Measurements from ENCODE around the gene COL4A2.

COL4A2 gene

DNA sequence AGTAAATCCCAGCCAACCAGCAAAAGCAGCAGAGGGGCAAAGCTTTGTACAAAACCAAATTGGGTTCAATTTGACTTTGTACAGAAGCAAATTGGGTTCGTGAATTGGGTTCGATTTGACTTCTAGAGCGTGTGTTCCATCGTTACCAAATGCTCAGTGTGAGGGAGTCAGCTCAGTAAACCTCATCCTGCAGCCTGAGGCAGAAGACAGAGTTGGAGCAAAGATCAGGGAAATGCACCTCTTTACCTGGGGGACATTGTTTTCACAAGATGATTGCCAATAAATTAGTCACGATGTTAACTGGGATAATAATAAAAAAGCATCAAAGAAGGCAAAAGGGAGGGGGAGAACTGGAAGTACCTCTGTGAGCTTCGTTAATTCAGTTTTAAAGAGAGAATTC, 252.9 kb downstream of the COL4A2 start:
- Histone ChIP-seq H3K4me3 (ENCODE audit: insufficient read length, low read depth) (no peak overlapping the region), H3K9ac (ENCODE audit: insufficient read length, low read depth) (no peak overlapping the region), H3K27me3 (ENCODE audit: insufficient read depth, insufficient read length) (peaks cover 10% of the 10 kb centered on the region), H3K4me1 (ENCODE audit: insufficient read depth, insufficient read length) (peaks cover 3% of the 10 kb centered on the region), H3K9me3 (ENCODE audit: insufficient read depth, low read length) (no peaks in the 10 kb centered on the region), H3K36me3 (ENCODE audit: insufficient read depth, insufficient read length, low read length) (peaks cover 47% of the 10 kb centered on the region)
- no peak for DNase-seq (ENCODE audit: low read depth, low spot score)
- TF ChIP-seq SUZ12 (IDR thresholded peaks at IDR 0.05; ENCODE audit: extremely low read depth, insufficient read depth, insufficient read length) (no peak), ZNF274 (IDR thresholded peaks at IDR 0.05; ENCODE audit: low read depth, low read length) (no peak), YY1 (IDR thresholded peaks at IDR 0.05; ENCODE audit: insufficient read depth, insufficient read length) (no peak)

DNA sequence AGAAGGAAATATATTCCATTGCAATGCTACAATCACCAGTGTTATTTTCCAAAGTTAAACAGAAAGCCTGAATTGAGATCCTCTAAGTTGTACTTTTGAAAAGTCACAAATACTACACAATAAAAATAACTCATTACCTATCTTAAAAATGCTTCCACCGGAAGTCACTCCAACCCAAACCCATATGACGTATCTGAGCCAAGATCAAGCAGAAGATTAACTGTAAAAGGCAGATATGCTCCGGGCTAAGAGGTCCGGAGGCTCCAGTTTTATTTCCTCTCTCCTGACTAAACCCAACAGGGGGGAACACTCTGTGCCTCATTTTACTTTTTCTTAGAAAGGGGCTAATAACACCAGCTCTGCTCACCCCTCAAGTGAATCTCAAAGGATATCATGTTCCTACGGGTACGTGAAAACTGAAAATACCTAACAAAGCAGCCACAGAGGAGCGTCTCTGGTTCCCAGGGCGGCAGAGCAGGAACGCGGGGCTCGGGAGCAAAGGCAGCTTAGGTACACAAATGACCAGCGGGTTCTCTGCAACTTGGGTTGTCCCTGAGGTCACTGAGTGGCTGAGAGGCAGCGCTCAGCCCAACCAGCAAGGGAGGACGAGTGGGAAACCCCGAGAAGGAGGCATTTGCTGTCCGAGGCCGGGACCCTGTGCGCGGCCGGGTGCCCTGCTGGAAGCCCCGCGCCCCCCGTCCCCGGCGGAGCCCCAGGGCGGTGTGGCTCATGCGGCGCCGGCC, 253.7 kb downstream of the COL4A2 start:
- Histone ChIP-seq H3K4me3 (ENCODE audit: insufficient read length, low read depth) (peak overlapping the region; percentile 73), H3K27me3 (ENCODE audit: insufficient read depth, insufficient read length) (peaks cover 10% of the 10 kb centered on the region), H3K9me3 (ENCODE audit: insufficient read depth, low read length) (no peaks in the 10 kb centered on the region), H3K4me1 (ENCODE audit: insufficient read depth, insufficient read length) (peaks cover 2% of the 10 kb centered on the region), H3K36me3 (ENCODE audit: insufficient read depth, insufficient read length, low read length) (peaks cover 42% of the 10 kb centered on the region), H3K9ac (ENCODE audit: insufficient read length, low read depth) (peak overlapping the region; percentile 89)
- peak; percentile 22 for DNase-seq (ENCODE audit: low read depth, low spot score)
- TF ChIP-seq ZNF274 (IDR thresholded peaks at IDR 0.05; ENCODE audit: low read depth, low read length) (no peak), YY1 (IDR thresholded peaks at IDR 0.05; ENCODE audit: insufficient read depth, insufficient read length) (no peak), SUZ12 (IDR thresholded peaks at IDR 0.05; ENCODE audit: extremely low read depth, insufficient read depth, insufficient read length) (no peak)

DNA sequence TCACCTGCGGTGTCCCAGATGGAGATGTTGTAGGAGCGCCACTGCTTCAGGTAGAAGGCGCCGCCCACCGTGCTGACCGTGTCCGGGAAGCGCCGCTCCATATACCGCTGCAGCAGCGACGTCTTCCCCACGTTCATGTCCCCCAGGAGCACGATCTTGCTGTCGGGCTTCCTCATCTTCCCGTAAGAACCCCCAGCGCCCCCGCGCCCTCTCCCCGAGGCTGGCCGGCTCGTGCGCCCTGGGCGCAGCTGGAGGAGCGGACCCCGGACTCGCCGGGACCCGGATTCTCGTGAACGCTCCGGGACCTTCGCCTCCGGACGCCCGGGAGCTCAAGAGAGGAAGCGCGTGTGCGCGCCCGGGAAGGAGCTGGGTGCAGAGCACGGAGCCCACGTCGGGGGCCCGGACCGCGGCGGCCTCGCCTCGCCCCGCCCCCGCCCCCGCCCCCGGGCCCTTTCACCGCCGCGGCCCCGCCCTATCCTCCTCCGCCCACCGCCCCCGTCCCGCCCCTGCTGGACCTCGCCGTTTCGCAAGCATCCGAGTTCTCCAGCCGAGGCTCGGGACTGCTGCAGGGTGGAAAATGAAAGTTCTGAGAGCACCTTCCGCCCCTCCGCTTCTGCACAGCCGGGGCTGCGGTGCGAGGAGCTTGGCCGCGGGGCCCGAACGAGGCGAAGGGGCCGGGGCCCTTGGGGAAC, 254.4 kb downstream of the COL4A2 start, which contains the start of gene RAB20:
Gene RAB20, minus strand, starts transcription at position 379 of the 692 bp plus-strand sequence. Its CDS starts 203 bp downstream, at position 176.
- Histone ChIP-seq H3K27me3 (ENCODE audit: insufficient read depth, insufficient read length) (peaks cover 10% of the 10 kb centered on the region), H3K4me1 (ENCODE audit: insufficient read depth, insufficient read length) (peaks cover 2% of the 10 kb centered on the region), H3K9ac (ENCODE audit: insufficient read length, low read depth) (peak within 1 kb of the TSS; percentile 89), H3K36me3 (ENCODE audit: insufficient read depth, insufficient read length, low read length) (peaks cover 37% of the 10 kb centered on the region), H3K9me3 (ENCODE audit: insufficient read depth, low read length) (no peaks in the 10 kb centered on the region), H3K4me3 (ENCODE audit: insufficient read length, low read depth) (peak within 1 kb of the TSS; percentile 73)
- TF ChIP-seq SUZ12 (IDR thresholded peaks at IDR 0.05; ENCODE audit: extremely low read depth, insufficient read depth, insufficient read length) = no peak
- no peak for TF ChIP-seq ZNF274 (IDR thresholded peaks at IDR 0.05; ENCODE audit: low read depth, low read length)
- TF ChIP-seq YY1 (IDR thresholded peaks at IDR 0.05; ENCODE audit: insufficient read depth, insufficient read length) = no peak
- peak; percentile 57 for DNase-seq (ENCODE audit: low read depth, low spot score)

DNA sequence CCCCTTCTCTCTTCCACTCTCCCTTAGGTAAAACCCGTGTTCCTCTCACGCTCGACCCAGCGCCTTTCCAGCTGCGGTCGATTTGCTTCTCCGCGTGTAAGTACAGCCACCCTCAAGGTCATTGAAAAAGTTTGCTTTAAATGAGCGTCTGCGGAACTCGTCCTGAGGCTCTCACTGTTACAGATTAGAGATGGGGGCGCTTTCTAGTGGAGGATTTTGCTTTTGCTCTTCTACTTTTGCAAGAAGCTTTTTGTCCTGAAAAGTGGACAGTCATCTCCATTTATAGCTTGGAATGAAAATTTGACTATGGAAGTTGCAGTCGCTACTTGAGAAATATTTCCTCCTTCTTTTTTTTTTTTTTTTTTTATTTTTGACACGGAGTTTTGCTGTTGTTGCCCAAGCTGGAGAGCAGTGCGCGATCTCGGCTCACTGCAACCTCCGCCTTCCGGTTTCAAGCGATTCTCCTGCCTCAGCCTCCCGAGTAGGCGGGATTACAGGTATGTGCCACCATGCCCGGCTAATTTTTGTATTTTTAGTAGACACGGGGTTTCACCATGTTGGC, 255.0 kb downstream of the COL4A2 start:
- Histone ChIP-seq H3K4me1 (ENCODE audit: insufficient read depth, insufficient read length) (peaks cover 2% of the 10 kb centered on the region), H3K4me3 (ENCODE audit: insufficient read length, low read depth) (peak overlapping the region; percentile 59), H3K27me3 (ENCODE audit: insufficient read depth, insufficient read length) (peaks cover 10% of the 10 kb centered on the region), H3K36me3 (ENCODE audit: insufficient read depth, insufficient read length, low read length) (peaks cover 30% of the 10 kb centered on the region), H3K9ac (ENCODE audit: insufficient read length, low read depth) (peak overlapping the region; percentile 80), H3K9me3 (ENCODE audit: insufficient read depth, low read length) (no peaks in the 10 kb centered on the region)
- DNase-seq (ENCODE audit: low read depth, low spot score) = peak; percentile 18
- TF ChIP-seq SUZ12 (IDR thresholded peaks at IDR 0.05; ENCODE audit: extremely low read depth, insufficient read depth, insufficient read length) (no peak), YY1 (IDR thresholded peaks at IDR 0.05; ENCODE audit: insufficient read depth, insufficient read length) (no peak), ZNF274 (IDR thresholded peaks at IDR 0.05; ENCODE audit: low read depth, low read length) (no peak)
